ENCODE measurements around the gene FOXP4.

The FOXP4 gene

DNA sequence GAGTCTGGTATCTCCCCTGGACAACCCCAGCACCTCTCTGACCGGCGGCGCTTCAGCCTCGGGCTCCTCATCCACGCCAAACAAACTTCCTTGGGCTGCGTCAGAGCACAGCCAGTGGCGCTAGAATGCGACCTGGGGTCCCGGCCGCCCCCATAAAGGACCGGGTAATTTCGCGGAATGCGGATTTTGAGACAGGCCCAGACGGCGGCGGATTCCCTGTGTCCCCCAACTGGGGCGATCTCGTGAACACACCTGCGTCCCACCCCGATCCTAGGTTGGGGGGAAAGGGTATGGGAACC is 1.6 kb downstream of the FOXP4 start:
- Histone ChIP-seq H3K79me2 (ENCODE audit: insufficient read depth, low read length) (no peaks in the 10 kb centered on the region), H3K9ac (ENCODE audit: low read length) (no peak overlapping the region; the same call in 1 of the 2 replicates), H2AFZ (ENCODE audit: low read length) (no peak overlapping the region)

DNA sequence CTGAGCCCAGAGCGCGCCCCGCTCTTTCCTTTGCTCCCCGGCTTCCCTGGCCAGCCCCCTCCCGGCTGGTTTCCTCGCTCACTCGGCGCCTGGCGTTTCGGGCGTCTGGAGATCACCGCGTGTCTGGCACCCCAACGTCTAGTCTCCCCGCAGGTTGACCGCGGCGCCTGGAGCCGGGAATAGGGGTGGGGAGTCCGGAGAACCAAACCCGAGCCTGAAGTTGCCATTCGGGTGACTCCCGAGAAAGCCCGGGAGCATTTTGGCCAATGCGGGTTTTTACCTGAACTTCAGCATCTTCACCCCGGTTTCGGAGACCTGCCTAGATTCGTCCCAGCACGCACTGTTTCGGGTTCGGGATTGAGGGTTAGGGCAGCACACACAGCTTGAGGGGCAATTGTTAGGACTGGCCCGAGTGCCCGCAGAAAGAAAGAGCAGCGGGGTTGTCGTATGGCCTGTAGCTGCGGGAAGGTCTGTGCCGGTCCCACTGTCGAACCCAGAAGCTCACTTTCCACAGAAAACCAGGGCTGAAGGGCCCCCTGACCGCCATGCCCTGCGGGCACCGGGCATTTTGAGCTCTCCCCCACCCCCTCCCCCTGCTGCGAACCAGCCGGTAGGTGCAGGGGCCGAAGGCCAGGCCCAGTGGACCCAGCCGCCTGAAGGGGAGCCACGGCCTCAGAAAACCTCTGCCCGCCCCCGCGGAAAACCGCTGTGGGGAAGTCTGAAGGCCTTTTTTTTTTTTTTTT is 2.1 kb downstream of the FOXP4 start:
- Histone ChIP-seq H3F3A (ENCODE audit: insufficient read depth, low read length) (no peaks in the 10 kb centered on the region), H3K9me3 (ENCODE audit: low read length) (no peaks in the 10 kb centered on the region), H3K4me3 (ENCODE audit: low read depth, low read length, poor library complexity, severe bottlenecking) (peak overlapping the region; percentile 73), H3K4me2 (ENCODE audit: low read length) (peak overlapping the region; percentile 97), H3K9me2 (ENCODE audit: low read depth, low read length) (no peaks in the 10 kb centered on the region), H3K27me3 (ENCODE audit: insufficient read depth, low read length) (no peaks in the 10 kb centered on the region; the same call in 1 of the 2 replicates), H3K9ac (ENCODE audit: low read length) (no peak overlapping the region), H3K79me2 (ENCODE audit: insufficient read depth, low read length) (no peaks in the 10 kb centered on the region), H2AFZ (ENCODE audit: low read length) (no peak overlapping the region), H4K20me1 (ENCODE audit: insufficient read depth, low read length) (no peaks in the 10 kb centered on the region), H3K4me1 (ENCODE audit: insufficient read depth, low read length, severe bottlenecking) (peaks cover 26% of the 10 kb centered on the region), H3K27ac (ENCODE audit: low read depth, low read length, poor library complexity, severe bottlenecking) (no peak overlapping the region), H3K36me3 (ENCODE audit: insufficient read depth, low read length) (no peaks in the 10 kb centered on the region; the same call in 1 of the 2 replicates)
- TF ChIP-seq EZH2 (IDR thresholded peaks at IDR 0.05; ENCODE audit: borderline replicate concordance, low read length), result no peak
- TF ChIP-seq, protein P1, sequence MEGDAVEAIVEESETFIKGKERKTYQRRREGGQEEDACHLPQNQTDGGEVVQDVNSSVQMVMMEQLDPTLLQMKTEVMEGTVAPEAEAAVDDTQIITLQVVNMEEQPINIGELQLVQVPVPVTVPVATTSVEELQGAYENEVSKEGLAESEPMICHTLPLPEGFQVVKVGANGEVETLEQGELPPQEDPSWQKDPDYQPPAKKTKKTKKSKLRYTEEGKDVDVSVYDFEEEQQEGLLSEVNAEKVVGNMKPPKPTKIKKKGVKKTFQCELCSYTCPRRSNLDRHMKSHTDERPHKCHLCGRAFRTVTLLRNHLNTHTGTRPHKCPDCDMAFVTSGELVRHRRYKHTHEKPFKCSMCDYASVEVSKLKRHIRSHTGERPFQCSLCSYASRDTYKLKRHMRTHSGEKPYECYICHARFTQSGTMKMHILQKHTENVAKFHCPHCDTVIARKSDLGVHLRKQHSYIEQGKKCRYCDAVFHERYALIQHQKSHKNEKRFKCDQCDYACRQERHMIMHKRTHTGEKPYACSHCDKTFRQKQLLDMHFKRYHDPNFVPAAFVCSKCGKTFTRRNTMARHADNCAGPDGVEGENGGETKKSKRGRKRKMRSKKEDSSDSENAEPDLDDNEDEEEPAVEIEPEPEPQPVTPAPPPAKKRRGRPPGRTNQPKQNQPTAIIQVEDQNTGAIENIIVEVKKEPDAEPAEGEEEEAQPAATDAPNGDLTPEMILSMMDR (IDR thresholded peaks at IDR 0.05; ENCODE audit: low read length), result no peak

More for the DNA sequence above, 1.6 kb downstream of the FOXP4 start:
- H3K9me3 ChIP-seq (ENCODE audit: low read length), result no peaks in the 10 kb centered on the region
- H3K27ac ChIP-seq (ENCODE audit: low read depth, low read length, poor library complexity, severe bottlenecking), result no peak overlapping the region
- H3K4me2 ChIP-seq (ENCODE audit: low read length), result peak overlapping the region; percentile 97
- TF ChIP-seq, protein P1 (IDR thresholded peaks at IDR 0.05; ENCODE audit: low read length), result no peak
- TF ChIP-seq EZH2 (IDR thresholded peaks at IDR 0.05; ENCODE audit: borderline replicate concordance, low read length), result no peak
- no peaks in the 10 kb centered on the region; the same call in 1 of the 2 replicates for H3K27me3 ChIP-seq (ENCODE audit: insufficient read depth, low read length)
- peak overlapping the region; percentile 73 for H3K4me3 ChIP-seq (ENCODE audit: low read depth, low read length, poor library complexity, severe bottlenecking)
- H4K20me1 ChIP-seq (ENCODE audit: insufficient read depth, low read length), result no peaks in the 10 kb centered on the region
- no peaks in the 10 kb centered on the region for H3F3A ChIP-seq (ENCODE audit: insufficient read depth, low read length)
- H3K4me1 ChIP-seq (ENCODE audit: insufficient read depth, low read length, severe bottlenecking), result peaks cover 26% of the 10 kb centered on the region
- no peaks in the 10 kb centered on the region for H3K9me2 ChIP-seq (ENCODE audit: low read depth, low read length)
- no peaks in the 10 kb centered on the region; the same call in 1 of the 2 replicates for H3K36me3 ChIP-seq (ENCODE audit: insufficient read depth, low read length)

DNA sequence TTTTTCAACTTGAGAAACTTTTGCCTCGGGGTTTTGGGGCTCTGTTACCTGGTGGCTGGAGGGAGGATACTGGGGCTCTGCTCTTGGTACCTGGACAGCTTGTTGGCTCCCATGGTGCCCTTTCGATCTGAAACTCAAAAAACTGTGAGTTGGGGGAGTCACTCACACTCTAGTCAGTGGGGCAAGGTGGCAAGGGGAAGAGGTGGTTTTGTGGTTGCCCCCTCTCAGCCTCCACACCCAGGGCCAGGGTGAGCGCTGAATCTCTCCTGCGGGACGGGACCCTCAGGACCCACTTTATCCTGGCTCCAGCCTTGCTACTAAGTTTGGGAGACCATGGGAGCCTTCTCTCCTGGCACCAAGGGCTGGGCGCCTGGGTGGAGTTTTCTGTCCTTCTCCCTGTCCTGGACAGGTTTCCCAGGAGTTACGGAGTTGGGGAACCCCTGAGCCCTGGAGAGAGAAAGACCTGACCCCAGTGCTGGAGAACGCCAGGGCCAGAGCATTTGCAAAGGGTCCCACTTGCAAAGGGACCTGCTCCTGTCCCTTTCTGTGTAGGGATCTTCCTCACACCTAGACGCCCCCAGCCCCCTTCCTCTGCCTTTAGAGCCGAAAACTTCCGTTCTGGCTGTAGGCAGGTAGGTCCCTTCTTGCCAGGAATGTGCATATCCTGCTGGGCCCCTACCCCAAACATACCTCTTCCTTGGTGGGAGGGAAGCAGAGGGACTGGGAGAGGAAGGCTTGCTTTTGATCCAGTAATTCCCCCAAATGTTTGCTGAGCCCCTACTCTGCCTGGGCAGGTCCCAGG is 2.9 kb downstream of the FOXP4 start:
- Histone ChIP-seq H3K27me3 (ENCODE audit: insufficient read depth, low read length) (no peaks in the 10 kb centered on the region; the same call in 1 of the 2 replicates), H3K79me2 (ENCODE audit: insufficient read depth, low read length) (no peaks in the 10 kb centered on the region), H3K9me2 (ENCODE audit: low read depth, low read length) (no peaks in the 10 kb centered on the region)

More for the DNA sequence above, 2.9 kb downstream of the FOXP4 start:
- H3F3A ChIP-seq (ENCODE audit: insufficient read depth, low read length), result no peaks in the 10 kb centered on the region
- H4K20me1 ChIP-seq (ENCODE audit: insufficient read depth, low read length), result no peaks in the 10 kb centered on the region
- H3K9ac ChIP-seq (ENCODE audit: low read length), result no peak overlapping the region
- no peaks in the 10 kb centered on the region for H3K9me3 ChIP-seq (ENCODE audit: low read length)
- H3K4me3 ChIP-seq (ENCODE audit: low read depth, low read length, poor library complexity, severe bottlenecking), result no peak overlapping the region
- H2AFZ ChIP-seq (ENCODE audit: low read length), result no peak overlapping the region
- H3K27ac ChIP-seq (ENCODE audit: low read depth, low read length, poor library complexity, severe bottlenecking), result no peak overlapping the region
- H3K4me1 ChIP-seq (ENCODE audit: insufficient read depth, low read length, severe bottlenecking), result peaks cover 26% of the 10 kb centered on the region
- TF ChIP-seq, protein P1 (IDR thresholded peaks at IDR 0.05; ENCODE audit: low read length), result no peak
- TF ChIP-seq EZH2 (IDR thresholded peaks at IDR 0.05; ENCODE audit: borderline replicate concordance, low read length), result no peak
- no peaks in the 10 kb centered on the region; the same call in 1 of the 2 replicates for H3K36me3 ChIP-seq (ENCODE audit: insufficient read depth, low read length)
- H3K4me2 ChIP-seq (ENCODE audit: low read length), result no peak overlapping the region

Measured in OCI-LY1 (cell line).